Type B pancreatic cell (in vitro differentiated cells): Measurements from ENCODE around the gene CFD. TPM values are rescaled to one million over a fixed set of nuclear protein-coding genes. Genes with fewer than 3 reads are reported as not detected.
"Not testable (repeated sequence)": the region's sequence is repeated elsewhere in the genome, so short reads cannot be mapped to it uniquely, and the experiment has no call there.

Source experiments
- DNase-seq: peaks from one replicate; pipeline ENCODE4 v3.0.0; 2021; ENCODE audit warnings: mixed read lengths; ENCODE audit not compliant: unreplicated experiment; ENCODE audit errors: extremely low spot score
- H3K27ac Mint-ChIP-seq: 2 replicates; pipeline ENCODE4 v1.8.0; 2021; ENCODE audit warnings: mild to moderate bottlenecking, mixed read lengths
- H3K27me3 Mint-ChIP-seq: 2 replicates; pipeline ENCODE4 v1.8.0; 2021; ENCODE audit warnings: mixed read lengths
- H3K36me3 Mint-ChIP-seq: 2 replicates; pipeline ENCODE4 v1.8.0; 2021; ENCODE audit warnings: mixed read lengths
- H3K4me1 Mint-ChIP-seq: one replicate; pipeline ENCODE4 v1.8.0; 2021; ENCODE audit warnings: mixed read lengths; ENCODE audit not compliant: unreplicated experiment
- H3K4me3 Mint-ChIP-seq: 2 replicates; pipeline ENCODE4 v1.8.0; 2021; ENCODE audit warnings: mild to moderate bottlenecking, mixed read lengths
- H3K9me3 Mint-ChIP-seq: 2 replicates; pipeline ENCODE4 v1.8.0; 2021; ENCODE audit warnings: mixed read lengths
- total RNA-seq: library from RNA; stranded (reverse); gene quantifications from 2 replicates; pipeline ENCODE4 v1.2.1, GENCODE V29; 2021; ENCODE audit warnings: low replicate concordance
- TF ChIP-seq, protein P1 (sequence below): fragments of 200-600 bp; sonication (generic); conservative IDR thresholded peaks from 2 replicates; pipeline ENCODE4 v1.5.0; 2021; ENCODE audit warnings: antibody characterized with exemption, mild to moderate bottlenecking

CFD gene
- total RNA-seq, 1 donor from 2014 or later = 5.5 TPM

DNA sequence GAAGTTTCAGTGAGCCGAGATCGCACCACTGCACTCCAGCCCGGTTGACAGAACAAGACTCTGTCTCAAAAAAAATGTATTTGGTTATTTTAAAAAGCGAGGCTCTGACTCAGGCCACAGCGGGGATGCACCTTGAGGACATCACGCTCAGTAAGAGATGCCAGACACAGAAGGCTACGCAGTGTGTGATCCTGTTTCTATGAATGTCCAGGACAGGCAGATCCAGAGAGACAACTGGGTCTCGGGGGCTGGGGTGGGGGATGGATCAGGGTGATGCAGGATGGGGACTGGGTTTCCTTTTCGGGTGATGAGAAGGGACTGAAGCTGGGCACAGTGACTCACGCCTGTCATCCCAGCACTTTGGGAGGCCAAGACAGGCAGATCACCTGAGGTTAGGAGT lies 28.1 kb downstream of the CFD start:
- no peaks in the 10 kb centered on the region for H3K4me1 Mint-ChIP-seq
- no peak overlapping the region for H3K27ac Mint-ChIP-seq
- H3K4me3 Mint-ChIP-seq = no peak overlapping the region
- DNase-seq = no peak
- TF ChIP-seq, protein P1, sequence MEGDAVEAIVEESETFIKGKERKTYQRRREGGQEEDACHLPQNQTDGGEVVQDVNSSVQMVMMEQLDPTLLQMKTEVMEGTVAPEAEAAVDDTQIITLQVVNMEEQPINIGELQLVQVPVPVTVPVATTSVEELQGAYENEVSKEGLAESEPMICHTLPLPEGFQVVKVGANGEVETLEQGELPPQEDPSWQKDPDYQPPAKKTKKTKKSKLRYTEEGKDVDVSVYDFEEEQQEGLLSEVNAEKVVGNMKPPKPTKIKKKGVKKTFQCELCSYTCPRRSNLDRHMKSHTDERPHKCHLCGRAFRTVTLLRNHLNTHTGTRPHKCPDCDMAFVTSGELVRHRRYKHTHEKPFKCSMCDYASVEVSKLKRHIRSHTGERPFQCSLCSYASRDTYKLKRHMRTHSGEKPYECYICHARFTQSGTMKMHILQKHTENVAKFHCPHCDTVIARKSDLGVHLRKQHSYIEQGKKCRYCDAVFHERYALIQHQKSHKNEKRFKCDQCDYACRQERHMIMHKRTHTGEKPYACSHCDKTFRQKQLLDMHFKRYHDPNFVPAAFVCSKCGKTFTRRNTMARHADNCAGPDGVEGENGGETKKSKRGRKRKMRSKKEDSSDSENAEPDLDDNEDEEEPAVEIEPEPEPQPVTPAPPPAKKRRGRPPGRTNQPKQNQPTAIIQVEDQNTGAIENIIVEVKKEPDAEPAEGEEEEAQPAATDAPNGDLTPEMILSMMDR = no peak
- H3K36me3 Mint-ChIP-seq = no peaks in the 10 kb centered on the region
- H3K9me3 Mint-ChIP-seq = no peaks in the 10 kb centered on the region
- no peaks in the 10 kb centered on the region for H3K27me3 Mint-ChIP-seq

DNA sequence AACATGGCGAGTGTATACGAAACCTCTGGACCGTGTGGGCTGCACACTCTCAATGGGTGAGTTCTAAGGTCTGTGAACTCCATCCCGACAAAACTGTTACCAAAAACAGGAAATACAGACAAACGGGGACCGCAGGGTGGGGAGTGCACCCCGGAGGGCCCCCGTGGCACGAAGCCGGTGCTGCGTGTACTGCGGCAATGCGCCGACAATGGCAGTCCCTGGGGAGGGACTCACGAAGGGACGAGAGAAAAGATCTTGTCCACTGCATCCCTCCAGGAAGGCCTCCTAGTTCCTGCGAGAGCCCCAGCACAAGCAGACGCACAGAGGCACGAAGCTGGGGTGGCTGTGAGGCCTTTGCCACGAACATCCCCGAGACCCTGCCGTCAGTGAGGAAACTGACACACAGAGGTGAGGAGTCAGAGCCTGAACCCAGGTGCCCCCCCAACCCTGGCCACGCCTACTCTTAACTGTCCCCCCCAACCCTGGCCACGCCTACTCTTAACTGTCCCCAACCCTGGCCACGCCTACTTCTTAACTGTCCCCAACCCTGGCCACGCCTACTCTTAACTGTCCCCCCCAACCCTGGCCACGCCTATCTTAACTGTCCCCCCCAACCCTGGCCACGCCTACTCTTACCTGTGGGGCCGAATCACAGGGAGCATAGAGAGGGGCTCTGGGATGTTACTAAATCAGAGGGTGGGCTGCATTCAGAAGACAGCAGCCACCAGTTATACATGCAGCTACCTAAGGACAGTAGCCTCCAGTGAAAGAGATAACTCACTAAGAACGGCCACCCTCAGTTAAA lies 29.3 kb downstream of the CFD start:
- no peak for DNase-seq
- Mint-ChIP-seq H3K9me3 (no peaks in the 10 kb centered on the region), H3K27ac (no peak overlapping the region), H3K4me1 (peaks cover 6% of the 10 kb centered on the region), H3K36me3 (peaks cover 4% of the 10 kb centered on the region), H3K27me3 (peaks cover 5% of the 10 kb centered on the region), H3K4me3 (no peak overlapping the region)
- TF ChIP-seq, protein P1 = no peak

DNA sequence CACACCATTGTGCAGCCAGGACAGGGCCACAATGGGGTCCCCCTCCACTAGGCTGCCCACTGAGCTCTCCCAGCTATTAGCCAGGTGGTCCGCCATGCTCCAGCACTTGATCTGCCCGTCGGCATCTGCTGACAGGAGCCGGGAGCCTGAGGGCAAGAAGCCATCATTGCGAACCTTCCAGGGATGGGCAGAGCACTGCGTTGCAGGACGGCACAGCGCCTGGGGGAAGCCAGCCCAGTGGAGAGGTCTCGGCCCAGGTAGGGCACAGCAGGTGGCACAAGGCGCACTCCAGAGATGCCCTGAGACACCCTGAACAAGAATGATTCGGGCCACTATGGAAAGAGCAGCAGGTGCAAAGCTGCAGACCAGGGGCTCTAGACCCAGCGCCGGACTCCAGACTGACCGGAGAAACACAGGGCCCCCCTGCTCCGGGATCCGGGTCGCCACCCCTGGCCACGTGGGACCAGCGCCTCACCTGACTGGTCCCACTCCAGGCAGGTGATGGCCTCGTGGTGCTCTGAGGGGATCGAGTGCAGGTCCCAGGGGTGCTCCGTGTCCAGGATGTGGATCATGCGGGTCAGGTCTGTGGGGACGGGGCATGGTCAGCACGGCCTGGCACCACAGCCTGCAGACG lies 30.3 kb downstream of the CFD start:
- no peak for DNase-seq
- Mint-ChIP-seq H3K27ac (no peak overlapping the region), H3K36me3 (peaks cover 4% of the 10 kb centered on the region), H3K9me3 (no peaks in the 10 kb centered on the region), H3K27me3 (peaks cover 5% of the 10 kb centered on the region), H3K4me1 (peaks cover 6% of the 10 kb centered on the region), H3K4me3 (peak overlapping the region; percentile 45)
- TF ChIP-seq, protein P1 = no peak

DNA sequence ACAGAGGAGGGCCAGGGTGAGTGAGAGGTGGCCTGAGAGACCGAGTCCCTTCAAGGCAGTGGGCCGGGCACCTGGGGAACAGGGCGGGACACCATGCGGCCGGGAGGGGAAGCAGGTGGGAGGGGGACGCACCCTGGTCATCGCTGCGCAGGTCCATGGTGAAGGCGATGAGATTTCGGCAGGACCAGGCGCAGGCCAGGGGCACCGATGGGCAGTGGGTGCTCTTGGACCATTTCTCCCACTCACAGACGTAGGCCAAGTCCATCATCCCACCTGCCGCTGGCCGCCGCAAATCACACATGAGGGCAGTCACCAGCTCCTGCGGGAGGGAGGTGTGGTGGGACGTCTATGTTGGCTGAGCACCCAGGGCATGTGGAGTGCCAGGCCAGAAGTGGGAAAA lies 31.4 kb downstream of the CFD start:
- H3K36me3 Mint-ChIP-seq = peaks cover 4% of the 10 kb centered on the region
- DNase-seq = no peak
- H3K9me3 Mint-ChIP-seq = no peaks in the 10 kb centered on the region
- peak overlapping the region; percentile 62 for H3K27ac Mint-ChIP-seq
- TF ChIP-seq, protein P1 = no peak
- H3K27me3 Mint-ChIP-seq = peaks cover 5% of the 10 kb centered on the region
- peak overlapping the region; percentile 75 for H3K4me3 Mint-ChIP-seq
- H3K4me1 Mint-ChIP-seq = peaks cover 6% of the 10 kb centered on the region

DNA sequence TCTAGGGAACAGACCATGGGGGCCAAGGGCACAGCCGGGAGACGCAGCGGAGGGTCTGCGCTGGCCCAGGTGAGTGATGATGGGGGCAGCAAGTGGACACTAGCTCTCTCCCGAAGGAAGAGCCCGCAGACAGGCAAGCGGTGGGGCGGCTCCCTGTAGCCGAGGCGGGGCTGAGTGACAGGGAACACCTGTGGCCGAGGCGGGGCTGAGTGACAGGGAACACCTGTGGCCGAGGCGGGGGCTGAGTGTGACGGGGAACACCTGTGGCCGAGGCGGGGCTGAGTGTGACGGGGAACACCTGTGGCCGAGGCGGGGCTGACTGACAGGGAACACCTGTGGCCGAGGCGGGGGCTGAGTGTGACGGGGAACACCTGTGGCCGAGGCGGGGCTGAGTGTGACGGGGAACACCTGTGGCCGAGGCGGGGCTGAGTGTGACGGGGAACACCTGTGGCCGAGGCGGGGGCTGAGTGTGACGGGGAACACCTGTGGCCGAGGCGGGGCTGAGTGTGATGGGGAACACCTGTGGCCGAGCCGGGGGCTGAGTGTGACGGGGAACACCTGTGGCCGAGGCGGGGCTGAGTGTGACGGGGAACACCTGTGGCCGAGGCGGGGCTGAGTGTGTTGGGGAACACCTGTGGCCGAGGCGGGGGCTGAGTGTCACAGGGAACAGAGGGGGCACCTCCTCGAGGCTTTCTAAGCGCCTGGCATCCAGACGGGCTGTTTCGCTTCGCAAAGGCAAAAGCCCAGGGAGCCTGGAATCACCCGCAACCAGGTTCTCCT lies 32.1 kb downstream of the CFD start:
- DNase-seq, H3K36me3 Mint-ChIP-seq, H3K9me3 Mint-ChIP-seq, H3K27me3 Mint-ChIP-seq, H3K4me1 Mint-ChIP-seq: not testable (repeated sequence)
- Mint-ChIP-seq H3K4me3 (peak overlapping the region; percentile 86), H3K27ac (peak overlapping the region; percentile 83)
